Measurements from ENCODE around the gene STIP1.

Gene STIP1

GRCh38 chr11:64218628-64219353, 32.8 kb downstream of the STIP1 start:
- FAIRE-seq (peak; percentile 40), DNase-seq (ENCODE audit: insufficient read length) (no peak)
- TF ChIP-seq TAF1 (IDR thresholded peaks at IDR 0.05; ENCODE audit: borderline replicate concordance, low read depth, low read length) (no peak), POLR2A (IDR thresholded peaks at IDR 0.05; ENCODE audit: low read depth, low read length) (no peak), POLR2AphosphoS5 (IDR thresholded peaks at IDR 0.05; ENCODE audit: low read depth, low read length) (no peak)

- FAIRE-seq, result no peak
Measured at GRCh38 chr11:64219354-64219684, 33.3 kb downstream of the STIP1 start.

GRCh38 chr11:64219755-64220154, 33.8 kb downstream of the STIP1 start:
- DNase-seq (ENCODE audit: insufficient read length), result no peak
- TF ChIP-seq POLR2A (IDR thresholded peaks at IDR 0.05; ENCODE audit: low read depth, low read length) (no peak), TAF1 (IDR thresholded peaks at IDR 0.05; ENCODE audit: borderline replicate concordance, low read depth, low read length) (no peak), POLR2AphosphoS5 (IDR thresholded peaks at IDR 0.05; ENCODE audit: low read depth, low read length) (no peak; the same call in 1 of the 2 replicates)
- FAIRE-seq, result no peak

More at GRCh38 chr11:64219354-64219684, 33.3 kb downstream of the STIP1 start:
- TF ChIP-seq TAF1 (IDR thresholded peaks at IDR 0.05; ENCODE audit: borderline replicate concordance, low read depth, low read length), result no peak
- TF ChIP-seq POLR2AphosphoS5 (IDR thresholded peaks at IDR 0.05; ENCODE audit: low read depth, low read length), result no peak
- TF ChIP-seq POLR2A (IDR thresholded peaks at IDR 0.05; ENCODE audit: low read depth, low read length), result no peak
- no peak for DNase-seq (ENCODE audit: insufficient read length)

GRCh38 chr11:64220271-64220670, 34.3 kb downstream of the STIP1 start:
- FAIRE-seq, result no peak
- TF ChIP-seq TAF1 (IDR thresholded peaks at IDR 0.05; ENCODE audit: borderline replicate concordance, low read depth, low read length), result no peak
- TF ChIP-seq POLR2AphosphoS5 (IDR thresholded peaks at IDR 0.05; ENCODE audit: low read depth, low read length), result 0 out of 2 replicates have a peak, but pooled peaks have one; percentile 9
- no peak for TF ChIP-seq POLR2A (IDR thresholded peaks at IDR 0.05; ENCODE audit: low read depth, low read length)
- DNase-seq (ENCODE audit: insufficient read length), result no peak

GRCh38 chr11:64220798-64221197, 34.8 kb downstream of the STIP1 start:
- TF ChIP-seq POLR2AphosphoS5 (IDR thresholded peaks at IDR 0.05; ENCODE audit: low read depth, low read length), result no peak
- TF ChIP-seq TAF1 (IDR thresholded peaks at IDR 0.05; ENCODE audit: borderline replicate concordance, low read depth, low read length), result no peak
- TF ChIP-seq POLR2A (IDR thresholded peaks at IDR 0.05; ENCODE audit: low read depth, low read length), result no peak
- FAIRE-seq, result no peak
- DNase-seq (ENCODE audit: insufficient read length), result no peak

- FAIRE-seq (no peak), DNase-seq (ENCODE audit: insufficient read length) (no peak)
- TF ChIP-seq POLR2AphosphoS5 (IDR thresholded peaks at IDR 0.05; ENCODE audit: low read depth, low read length) (no peak), POLR2A (IDR thresholded peaks at IDR 0.05; ENCODE audit: low read depth, low read length) (no peak), TAF1 (IDR thresholded peaks at IDR 0.05; ENCODE audit: borderline replicate concordance, low read depth, low read length) (no peak)
Measured at GRCh38 chr11:64222651-64223000, 36.7 kb downstream of the STIP1 start.

GRCh38 chr11:64223001-64223651, 37.2 kb downstream of the STIP1 start:
- TF ChIP-seq POLR2A (IDR thresholded peaks at IDR 0.05; ENCODE audit: low read depth, low read length), result no peak
- peak; percentile 76; the same call in 1 of the 2 replicates for TF ChIP-seq POLR2AphosphoS5 (IDR thresholded peaks at IDR 0.05; ENCODE audit: low read depth, low read length)
- no peak for TF ChIP-seq TAF1 (IDR thresholded peaks at IDR 0.05; ENCODE audit: borderline replicate concordance, low read depth, low read length)
- no peak for DNase-seq (ENCODE audit: insufficient read length)
- FAIRE-seq, result peak; percentile 38

- DNase-seq (ENCODE audit: insufficient read length) (no peak), FAIRE-seq (peak; percentile 30)
- TF ChIP-seq POLR2A (IDR thresholded peaks at IDR 0.05; ENCODE audit: low read depth, low read length) (peak; percentile 70), POLR2AphosphoS5 (IDR thresholded peaks at IDR 0.05; ENCODE audit: low read depth, low read length) (peak; percentile 72), TAF1 (IDR thresholded peaks at IDR 0.05; ENCODE audit: borderline replicate concordance, low read depth, low read length) (no peak)
Measured at GRCh38 chr11:64224151-64224890, 38.4 kb downstream of the STIP1 start.

GRCh38 chr11:64224891-64225607, 39.1 kb downstream of the STIP1 start:
- FAIRE-seq (peak; percentile 84), DNase-seq (ENCODE audit: insufficient read length) (no peak)
- 0 out of 2 replicates have a peak, but pooled peaks have one; percentile 52 for TF ChIP-seq POLR2A (IDR thresholded peaks at IDR 0.05; ENCODE audit: low read depth, low read length)
- TF ChIP-seq TAF1 (IDR thresholded peaks at IDR 0.05; ENCODE audit: borderline replicate concordance, low read depth, low read length), result no peak

- TF ChIP-seq POLR2A (IDR thresholded peaks at IDR 0.05; ENCODE audit: low read depth, low read length) (peak; percentile 77; the same call in 1 of the 2 replicates), POLR2AphosphoS5 (IDR thresholded peaks at IDR 0.05; ENCODE audit: low read depth, low read length) (peak; percentile 49; the same call in 1 of the 2 replicates), TAF1 (IDR thresholded peaks at IDR 0.05; ENCODE audit: borderline replicate concordance, low read depth, low read length) (no peak)
- DNase-seq (ENCODE audit: insufficient read length) (peak; percentile 96), FAIRE-seq (peak; percentile 92)
Measured at GRCh38 chr11:64225608-64226506, 39.9 kb downstream of the STIP1 start, which contains the start of the genes NUDT22 and TRPT1. TSS of gene NUDT22 (plus strand) at chr11:64226274. CDS start at chr11:64226653, 379 bp downstream. TSS of gene TRPT1 (minus strand) at chr11:64226186. CDS start at chr11:64225860, 326 bp downstream.
